T-cell (primary cell): Measurements from ENCODE around the gene ZBTB37. TPM values are rescaled to one million over a fixed set of nuclear protein-coding genes. Genes with fewer than 3 reads are reported as not detected.

ENCODE experiments used
- ATAC-seq, 4 experiments: fragments of 200-7000 bp in 3 of 4; fragments of 150-1000 bp in 1 of 4; cut with Tn5 transposase; replicated peaks in 1 of 4; 1 replicate in 3 of 4; 2 replicates in 1 of 4; pipeline ENCODE4 v1.10.0; 2021; ENCODE audit warnings: moderate library complexity in 3 of 4, mild to moderate bottlenecking in 2 of 4, moderate number of reproducible peaks in 1 of 4
- CTCF ChIA-PET, 2 donors: fragments of 300-600 bp; sonication (Branson Sonifier 250); formaldehyde crosslinking; loops; one replicate each; lab custom pipeline; 2022; ENCODE audit warnings: antibody characterized with exemption in 2 of 2; lab: Charles Lee
- POLR2A ChIA-PET, 2 donors: fragments of 300-600 bp; sonication (Branson Sonifier 250); formaldehyde crosslinking; loops; one replicate each; lab custom pipeline; 2022; ENCODE audit warnings: antibody characterized with exemption in 2 of 2; lab: Charles Lee
- DNase-seq, 35 experiments: peaks; one replicate each; pipeline versions ENCODE4 v3.0.0 to v3.0.0-alpha.2; 2013 to 2023
- H3K27ac ChIP-seq: one replicate; pipeline ENCODE4 v1.5.1; 2013; ENCODE audit warnings: low read length
- H3K27me3 ChIP-seq, 2 experiments: replicated peaks in 1 of 2; 1 replicate in 1 of 2; 2 replicates in 1 of 2; pipeline versions ENCODE4 v1.6.1 to v1.7.0; 2013; ENCODE audit warnings: low read length in 1 of 2, mixed read lengths in 1 of 2; ENCODE audit not compliant: control insufficient read depth in 2 of 2, insufficient read depth in 2 of 2; ENCODE audit errors: extremely low read depth in 1 of 2
- H3K36me3 ChIP-seq, 2 donors: 1 replicate in 1 of 2; 2 replicates in 1 of 2; pipeline versions ENCODE4 v1.6.1 to v1.7.0; 2013; ENCODE audit warnings: low read length in 1 of 2; ENCODE audit not compliant: control insufficient read depth in 2 of 2, insufficient read depth in 1 of 2; ENCODE audit errors: extremely low read depth in 1 of 2
- H3K4me1 ChIP-seq, 2 experiments: 1 replicate in 1 of 2; 2 replicates in 1 of 2; pipeline versions ENCODE4 v1.6.1 to v1.7.0; 2013; ENCODE audit warnings: low read length in 2 of 2, mixed read lengths in 1 of 2; ENCODE audit not compliant: insufficient read depth in 2 of 2, control insufficient read depth in 1 of 2; ENCODE audit errors: extremely low read depth in 1 of 2
- H3K4me3 ChIP-seq, 2 donors: 1 replicate in 1 of 2; 2 replicates in 1 of 2; pipeline versions ENCODE4 v1.5.1 to v1.7.0; 2013; ENCODE audit warnings: mild to moderate bottlenecking in 2 of 2, low read length in 1 of 2, moderate library complexity in 1 of 2; ENCODE audit not compliant: control insufficient read depth in 1 of 2; ENCODE audit errors: extremely low read depth in 1 of 2
- H3K9me3 ChIP-seq: 2 replicates; pipeline ENCODE4 v1.7.0; 2013
- H3K27ac Mint-ChIP-seq, 2 donors: one replicate each; pipeline ENCODE4 v1.8.0; 2020 to 2021; ENCODE audit warnings: mild to moderate bottlenecking in 2 of 2, mixed read lengths in 2 of 2
- H3K27me3 Mint-ChIP-seq, 2 donors: one replicate each; pipeline ENCODE4 v1.8.0; 2021 to 2022; ENCODE audit warnings: mixed read lengths in 2 of 2
- H3K36me3 Mint-ChIP-seq: one replicate; pipeline ENCODE4 v1.8.0; 2021; ENCODE audit warnings: mixed read lengths
- H3K4me1 Mint-ChIP-seq, 3 donors: one replicate each; pipeline ENCODE4 v1.8.0; 2020 to 2022; ENCODE audit warnings: mixed read lengths in 3 of 3, mild to moderate bottlenecking in 1 of 3
- H3K4me3 Mint-ChIP-seq, 3 donors: one replicate each; pipeline ENCODE4 v1.8.0; 2020 to 2022; ENCODE audit warnings: mild to moderate bottlenecking in 3 of 3, mixed read lengths in 3 of 3, moderate library complexity in 3 of 3
- H3K9me3 Mint-ChIP-seq, 3 donors: one replicate each; pipeline ENCODE4 v1.8.0; 2020 to 2022; ENCODE audit warnings: mixed read lengths in 3 of 3
- WGBS: methylation state at CpG from one replicate; pipeline ENCODE4 v1.1.5; 2013; ENCODE audit warnings: missing lambda C conversion rate; ENCODE audit not compliant: insufficient coverage; 5-methylcytosine and 5-hydroxymethylcytosine counted together
- total RNA-seq, 35 experiments: library from RNA in 6 of 35; stranded (reverse) in 6 of 35; fragments of 120-200 nt in 1 of 35; gene quantifications; one replicate each; pipeline versions ENCODE4 v1.2.1 to v1.2.4 and lab custom pipeline; 2013 to 2026

The ZBTB37 gene
- total RNA-seq, 5 donors from 2014 or later (not counting 1 experiment from before 2014, with no cell fraction given) = 17.6 to 24.7 (median 22.4) TPM

GRCh38 chr1:173863224-173864161 lies 4.7 kb upstream of the ZBTB37 start:
- peak overlapping the region; percentile 21 for H3K27ac ChIP-seq
- H3K36me3 ChIP-seq = peaks cover 16 to 57% of the 10 kb centered on the region in 2 donors
- no peaks in the 10 kb centered on the region for H3K9me3 Mint-ChIP-seq
- no peaks in the 10 kb centered on the region for H3K27me3 ChIP-seq
- H3K4me1 ChIP-seq = peaks cover 16 to 19% of the 10 kb centered on the region in 2 experiments
- POLR2A ChIA-PET = interaction anchor here in 1 of 2 donors (0.6 to 1.0 kb wide), 3 partner anchors 12 to 442 kb away, joined by 3 to 4 read pairs (median 4); no protein-coding TSS in a partner anchor
- no peak overlapping the region for H3K4me3 Mint-ChIP-seq
- peaks cover 43% of the 10 kb centered on the region for H3K36me3 Mint-ChIP-seq
- H3K4me3 ChIP-seq = no peak overlapping the region
- no peaks in the 10 kb centered on the region for H3K27me3 Mint-ChIP-seq
- peaks cover 38 to 50% (median 40%) of the 10 kb centered on the region in 3 donors for H3K4me1 Mint-ChIP-seq
- DNase-seq = no peak
- CTCF ChIA-PET = no interaction called here
- peak overlapping the region; percentile 43 to 98 for H3K27ac Mint-ChIP-seq
- no peaks in the 10 kb centered on the region for H3K9me3 ChIP-seq
- ATAC-seq = no peak

- no peak for ATAC-seq
- ChIA-PET POLR2A (interaction anchor here (0.6 to 1.0 kb wide), 5 partner anchors 9 to 443 kb away, joined by 3 to 6 read pairs (median 3); no protein-coding TSS in a partner anchor), CTCF (interaction anchor here in 1 of 2 donors (1.6 kb wide), 1 partner anchor 353 kb away, joined by 3 read pairs; no protein-coding TSS in a partner anchor)
- Mint-ChIP-seq H3K9me3 (no peaks in the 10 kb centered on the region), H3K27ac (peak overlapping the region; percentile 97 to 98), H3K36me3 (peaks cover 43% of the 10 kb centered on the region), H3K27me3 (no peaks in the 10 kb centered on the region), H3K4me3 (peak overlapping the region; percentile 57 to 96 (median 92)), H3K4me1 (peaks cover 45 to 57% (median 47%) of the 10 kb centered on the region in 3 donors)
- DNase-seq = no peak
- Histone ChIP-seq H3K27me3 (no peaks in the 10 kb centered on the region), H3K9me3 (no peaks in the 10 kb centered on the region), H3K36me3 (peaks cover 16 to 54% of the 10 kb centered on the region in 2 donors), H3K27ac (peak overlapping the region; percentile 25), H3K4me3 (no peak overlapping the region), H3K4me1 (peaks cover 23 to 26% of the 10 kb centered on the region in 2 experiments)
- WGBS = 83% methylated on average over 1 of the region's 5 CpGs
Measured at GRCh38 chr1:173864179-173864867, 3.9 kb upstream of the ZBTB37 start.

- H3K27ac Mint-ChIP-seq = peak overlapping the region; percentile 97 to 98
- Histone ChIP-seq H3K27me3 (no peaks in the 10 kb centered on the region), H3K4me3 (no peak overlapping the region), H3K4me1 (peaks cover 24 to 34% of the 10 kb centered on the region in 2 experiments), H3K36me3 (peaks cover 16 to 45% of the 10 kb centered on the region in 2 donors), H3K27ac (peak overlapping the region; percentile 93), H3K9me3 (no peaks in the 10 kb centered on the region)
- CTCF ChIA-PET = interaction anchor here (0.5 to 1.6 kb wide), 3 partner anchors 70 to 436 kb away, joined by 3 to 11 read pairs (median 3); no protein-coding TSS in a partner anchor
- no peaks in the 10 kb centered on the region for H3K27me3 Mint-ChIP-seq
- ATAC-seq = no peak
- 6% methylated on average over 2 of the region's 4 CpGs for WGBS
- POLR2A ChIA-PET = interaction anchor here (0.5 to 1.1 kb wide), 7 partner anchors 8 to 1127 kb away, joined by 3 to 6 read pairs (median 3); no protein-coding TSS in a partner anchor
- peaks cover 58 to 70% (median 59%) of the 10 kb centered on the region in 3 donors for H3K4me1 Mint-ChIP-seq
- no peak for DNase-seq
- peaks cover 39% of the 10 kb centered on the region for H3K36me3 Mint-ChIP-seq
- H3K4me3 Mint-ChIP-seq = peak overlapping the region; percentile 92 to 96 (median 95)
- no peaks in the 10 kb centered on the region for H3K9me3 Mint-ChIP-seq
Measured at GRCh38 chr1:173865468-173866164, 2.6 kb upstream of the ZBTB37 start.

- peaks cover 68 to 80% (median 69%) of the 10 kb centered on the region in 3 donors for H3K4me1 Mint-ChIP-seq
- H3K4me3 Mint-ChIP-seq = peak overlapping the region; percentile 92 to 96 (median 95)
- H3K9me3 Mint-ChIP-seq = no peaks in the 10 kb centered on the region
- peaks cover 24 to 43% of the 10 kb centered on the region in 2 experiments for H3K4me1 ChIP-seq
- peaks cover 43% of the 10 kb centered on the region for H3K36me3 Mint-ChIP-seq
- peak overlapping the region; percentile 77 to 94 for H3K4me3 ChIP-seq
- DNase-seq (no peak), ATAC-seq (no peak)
- ChIA-PET POLR2A (interaction anchor here in 1 of 2 donors (0.7 kb wide), 1 partner anchor 43 kb away, joined by 3 read pairs; no protein-coding TSS in a partner anchor), CTCF (interaction anchor here in 1 of 2 donors (0.7 kb wide), 1 partner anchor 437 kb away, joined by 3 read pairs; no protein-coding TSS in a partner anchor)
- H3K27ac ChIP-seq = peak overlapping the region; percentile 93
- peaks cover 16 to 51% of the 10 kb centered on the region in 2 donors for H3K36me3 ChIP-seq
- H3K27me3 Mint-ChIP-seq = no peaks in the 10 kb centered on the region
- peak overlapping the region; percentile 97 to 98 for H3K27ac Mint-ChIP-seq
- WGBS = 0% methylated on average over 1 of the region's 2 CpGs
- no peaks in the 10 kb centered on the region for H3K9me3 ChIP-seq
- no peaks in the 10 kb centered on the region for H3K27me3 ChIP-seq
Measured at GRCh38 chr1:173866413-173867115, 1.6 kb upstream of the ZBTB37 start.

- Histone ChIP-seq H3K9me3 (no peaks in the 10 kb centered on the region), H3K4me3 (peak overlapping the region; percentile 77 to 94), H3K36me3 (peaks cover 16 to 51% of the 10 kb centered on the region in 2 donors), H3K4me1 (peaks cover 24 to 47% of the 10 kb centered on the region in 2 experiments), H3K27ac (peak overlapping the region; percentile 93), H3K27me3 (no peaks in the 10 kb centered on the region)
- H3K27me3 Mint-ChIP-seq = no peaks in the 10 kb centered on the region
- peak overlapping the region; percentile 97 to 98 for H3K27ac Mint-ChIP-seq
- 1% methylated on average over 29 of the region's 32 CpGs for WGBS
- CTCF ChIA-PET = no interaction called here
- peak overlapping the region; percentile 92 to 96 (median 95) for H3K4me3 Mint-ChIP-seq
- H3K9me3 Mint-ChIP-seq = no peaks in the 10 kb centered on the region
- H3K36me3 Mint-ChIP-seq = peaks cover 39% of the 10 kb centered on the region
- peaks cover 72 to 81% (median 73%) of the 10 kb centered on the region in 3 donors for H3K4me1 Mint-ChIP-seq
- ATAC-seq = peak in 1 of 4 experiments; percentile 4
- POLR2A ChIA-PET = interaction anchor here (0.7 to 1.9 kb wide), 4 partner anchors 43 to 1335 kb away, joined by 3 to 10 read pairs (median 4); partner anchors contain the start of genes CENPL (in 1 of the 2), DARS2 (in 1 of the 2), KLHL20 (in 1 of the 2) and SUCO (in 1 of the 2)
- peak in 3 of 35 experiments; percentile 3 to 25 (median 7) for DNase-seq
Measured at GRCh38 chr1:173867141-173867752, 933 bp upstream of the ZBTB37 start.
